H54 (cell line): ENCODE measurements around the gene KANK2.
"Not testable (repeated sequence)": the region's sequence is repeated elsewhere in the genome, so short reads cannot be mapped to it uniquely, and the experiment has no call there.

Experiments used
- DNase-seq: peaks from one replicate; pipeline ENCODE4 v3.0.0; 2011; ENCODE audit warnings: low spot score, mixed read lengths; ENCODE audit not compliant: insufficient read length
- FAIRE-seq: peaks from 3 replicates; lab custom pipeline; 2011; peaks lifted over from hg19 to GRCh38; lab: Jason Lieb, UNC
- POLR2A ChIP-seq: IDR thresholded peaks from 2 replicates; pipeline ENCODE4 v1.6.1; 2011; ENCODE audit warnings: low read depth, mild to moderate bottlenecking, low read length

The KANK2 gene

GRCh38 chr19:11196406-11197287, 698 bp downstream of the KANK2 start:
- FAIRE-seq (no peak), DNase-seq (peak; percentile 67)
- no peak for TF ChIP-seq POLR2A

- no peak for TF ChIP-seq POLR2A
- no peak for FAIRE-seq
- no peak for DNase-seq
Observed at GRCh38 chr19:11195681-11196080, 1.7 kb downstream of the KANK2 start.

GRCh38 chr19:11194656-11195558, 2.4 kb downstream of the KANK2 start:
- DNase-seq (no peak), FAIRE-seq (no peak)
- no peak for TF ChIP-seq POLR2A

GRCh38 chr19:11194173-11194572, 3.2 kb downstream of the KANK2 start:
- TF ChIP-seq POLR2A: no peak
- no peak for FAIRE-seq

GRCh38 chr19:11192957-11193939, 4.1 kb downstream of the KANK2 start:
- TF ChIP-seq POLR2A: no peak
- FAIRE-seq (no peak), DNase-seq (no peak)

More at GRCh38 chr19:11194173-11194572, 3.2 kb downstream of the KANK2 start:
- DNase-seq: no peak

- DNase-seq: no peak
- no peak for TF ChIP-seq POLR2A
- no peak for FAIRE-seq
Observed at GRCh38 chr19:11191934-11192333, 5.4 kb downstream of the KANK2 start.

- FAIRE-seq (no peak), DNase-seq (peak; percentile 84)
- no peak for TF ChIP-seq POLR2A
Observed at GRCh38 chr19:11191273-11191755, 6.0 kb downstream of the KANK2 start.

GRCh38 chr19:11190501-11190900, 6.8 kb downstream of the KANK2 start:
- FAIRE-seq: no peak
- TF ChIP-seq POLR2A: no peak
- DNase-seq: no peak

- FAIRE-seq (no peak), DNase-seq (no peak)
- TF ChIP-seq POLR2A: no peak
Observed at GRCh38 chr19:11187441-11187840, 9.9 kb downstream of the KANK2 start.

- DNase-seq (no peak), FAIRE-seq (no peak)
- no peak for TF ChIP-seq POLR2A
Observed at GRCh38 chr19:11182994-11183393, 14.4 kb downstream of the KANK2 start.

- DNase-seq: no peak
- no peak for FAIRE-seq
- no peak for TF ChIP-seq POLR2A
Observed at GRCh38 chr19:11181488-11181887, 15.9 kb downstream of the KANK2 start.

- not testable (repeated sequence) for DNase-seq, FAIRE-seq
Observed at GRCh38 chr19:11180975-11181374, 16.4 kb downstream of the KANK2 start.

GRCh38 chr19:11180346-11180745, 17.0 kb downstream of the KANK2 start:
- DNase-seq: peak; percentile 53
- no peak for TF ChIP-seq POLR2A
- no peak for FAIRE-seq
